ENCODE results near the gene UBAP2.

The UBAP2 gene

DNA sequence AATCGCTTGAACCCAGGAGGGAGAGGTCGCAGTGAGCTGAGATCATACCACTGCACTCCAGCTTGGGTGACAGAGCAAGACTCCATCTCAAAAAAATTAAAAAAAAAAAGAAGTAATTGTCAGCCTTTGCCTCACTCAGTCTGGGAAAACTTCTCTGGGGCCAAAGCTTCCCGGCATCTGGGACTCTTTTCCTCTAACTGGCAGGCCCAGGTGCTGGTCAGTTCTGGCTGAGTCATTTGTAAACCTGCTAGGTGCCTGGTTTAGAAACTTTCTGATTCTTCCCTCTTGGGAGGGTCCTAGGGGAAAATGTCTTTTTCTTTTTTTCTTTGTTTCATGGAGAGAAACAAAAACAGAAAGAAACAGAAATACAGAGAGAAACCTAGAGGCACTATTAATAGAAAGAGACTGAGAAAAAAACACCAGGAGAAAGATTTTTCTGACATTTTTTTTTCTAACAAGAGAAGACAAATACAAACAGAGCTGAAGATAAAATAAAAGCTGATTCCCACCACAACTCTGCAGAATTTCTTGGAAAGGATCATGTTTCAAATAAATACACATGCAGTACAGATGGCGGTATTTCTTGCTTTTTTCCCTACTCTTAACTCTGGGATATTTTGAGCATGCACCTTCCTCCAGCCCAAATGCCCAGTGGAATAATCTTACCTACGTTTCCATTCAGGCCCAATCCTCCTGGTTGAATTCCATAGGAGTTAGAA, 22.1 kb upstream of the UBAP2 start:
- no peak for DNase-seq (ENCODE audit: low spot score)
- TF ChIP-seq CTCF (IDR thresholded peaks at IDR 0.05; ENCODE audit: extremely low read depth, missing control alignments): no peak

DNA sequence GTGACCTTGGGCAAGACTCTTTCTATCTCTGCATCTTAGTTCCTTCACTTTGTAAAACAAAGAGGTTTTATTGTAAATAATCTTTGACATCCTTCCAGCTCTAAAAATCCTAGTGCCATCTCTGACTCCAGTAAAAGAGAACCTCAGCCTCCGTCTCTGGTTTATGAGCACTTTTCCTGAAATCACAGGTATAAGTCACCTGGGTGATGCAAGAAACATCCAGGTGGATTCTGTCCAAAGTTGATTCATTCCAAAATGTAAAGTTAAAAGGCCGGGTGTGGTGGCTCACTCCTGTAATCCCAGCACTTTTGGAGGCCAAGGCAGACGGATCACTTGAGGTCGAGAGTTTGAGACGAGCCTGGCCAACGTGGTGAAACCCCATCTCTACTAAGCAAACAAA, 21.1 kb upstream of the UBAP2 start:
- TF ChIP-seq CTCF (IDR thresholded peaks at IDR 0.05; ENCODE audit: extremely low read depth, missing control alignments): no peak
- DNase-seq (ENCODE audit: low spot score): no peak

GRCh38 chr9:34065541-34065940, 16.9 kb upstream of the UBAP2 start:
- no peak for TF ChIP-seq CTCF (IDR thresholded peaks at IDR 0.05; ENCODE audit: extremely low read depth, missing control alignments)
- no peak for DNase-seq (ENCODE audit: low spot score)

- DNase-seq (ENCODE audit: low spot score): no peak
- no peak for TF ChIP-seq CTCF (IDR thresholded peaks at IDR 0.05; ENCODE audit: extremely low read depth, missing control alignments)
These were observed 11.3 kb upstream of the UBAP2 start for GRCh38 chr9:34059954-34060353.

- no peak for TF ChIP-seq CTCF (IDR thresholded peaks at IDR 0.05; ENCODE audit: extremely low read depth, missing control alignments)
- DNase-seq (ENCODE audit: low spot score): no peak
These were observed 10.6 kb upstream of the UBAP2 start for GRCh38 chr9:34059281-34059680.

- TF ChIP-seq CTCF (IDR thresholded peaks at IDR 0.05; ENCODE audit: extremely low read depth, missing control alignments): no peak
- no peak for DNase-seq (ENCODE audit: low spot score)
These were observed 1.1 kb upstream of the UBAP2 start for GRCh38 chr9:34049630-34050384.

Data from GM20000 (cell line).